ENCODE results near the gene KHK.
"Not testable (repeated sequence)": the region's sequence is repeated elsewhere in the genome, so short reads cannot be mapped to it uniquely, and the experiment has no call there.

The KHK gene

DNA sequence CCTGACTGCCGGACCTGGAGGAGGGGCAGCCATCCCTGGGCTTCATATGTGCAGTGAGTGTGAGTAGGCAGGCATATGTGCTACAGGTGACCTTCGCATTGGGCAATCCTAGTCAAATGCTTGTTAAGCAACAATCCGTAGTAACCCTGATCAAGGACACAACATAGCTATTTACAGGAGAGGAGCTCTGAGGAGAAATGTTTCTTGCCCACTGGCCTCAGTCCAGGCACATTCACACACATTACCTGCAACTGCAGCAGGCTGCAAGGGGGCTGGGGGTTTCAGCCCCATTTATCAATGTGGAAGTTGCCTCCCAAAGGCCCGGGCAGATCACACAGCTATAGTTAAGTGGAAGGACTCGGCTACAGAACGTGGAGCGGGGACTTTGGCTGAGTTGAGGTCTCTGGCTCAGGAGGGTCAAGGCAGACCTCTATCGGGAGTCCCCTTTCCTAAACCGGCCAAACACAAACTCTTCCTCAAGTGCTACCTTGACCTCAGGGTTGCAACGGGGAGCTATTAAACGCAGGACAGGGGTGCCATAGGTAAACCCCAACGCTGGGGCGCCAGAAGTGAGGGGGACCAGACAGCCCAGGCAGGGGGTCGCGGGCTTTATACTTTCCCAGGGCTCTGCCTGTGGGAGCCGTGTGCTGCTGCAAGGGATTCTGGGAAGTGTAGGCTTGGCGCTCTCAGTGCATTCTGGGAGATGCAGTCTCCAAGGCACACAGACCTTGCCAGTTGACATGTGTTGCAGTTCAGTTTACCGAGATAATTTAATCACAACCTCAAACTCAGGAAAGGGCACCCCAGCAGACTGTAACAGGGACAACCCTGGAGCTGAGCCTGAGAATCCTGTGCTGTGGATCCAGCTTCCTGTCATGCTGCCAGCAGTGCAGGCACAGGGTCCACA lies 9.4 kb downstream of the KHK start:
- no peak for DNase-seq (ENCODE audit: low read depth)

DNA sequence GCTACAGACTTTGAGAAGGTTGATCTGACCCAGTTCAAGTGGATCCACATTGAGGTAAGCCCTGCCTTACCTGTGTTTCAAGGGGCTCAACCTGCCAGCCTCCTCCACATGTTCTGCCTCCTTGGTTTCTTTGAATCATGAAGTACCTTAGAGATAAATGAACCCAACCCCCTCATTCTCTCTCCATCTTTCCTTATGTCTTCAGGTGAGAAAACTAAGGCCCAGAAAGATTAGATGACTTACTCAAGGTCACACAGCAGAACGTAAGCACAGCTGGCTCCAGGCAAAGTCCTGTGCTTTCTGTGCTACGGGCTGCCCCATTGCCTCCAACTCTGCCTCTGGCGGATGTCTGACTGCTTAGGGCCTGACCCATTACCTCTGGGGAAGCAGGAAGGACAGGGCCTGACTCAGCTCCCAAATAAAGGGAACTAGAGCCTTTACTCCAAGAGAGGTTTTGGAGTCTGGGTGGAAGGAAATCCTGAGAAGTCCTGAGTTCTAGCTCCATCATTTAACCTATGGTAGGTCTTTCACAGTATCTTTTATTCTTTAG lies 10.3 kb downstream of the KHK start:
- no peak for DNase-seq (ENCODE audit: low read depth)

DNA sequence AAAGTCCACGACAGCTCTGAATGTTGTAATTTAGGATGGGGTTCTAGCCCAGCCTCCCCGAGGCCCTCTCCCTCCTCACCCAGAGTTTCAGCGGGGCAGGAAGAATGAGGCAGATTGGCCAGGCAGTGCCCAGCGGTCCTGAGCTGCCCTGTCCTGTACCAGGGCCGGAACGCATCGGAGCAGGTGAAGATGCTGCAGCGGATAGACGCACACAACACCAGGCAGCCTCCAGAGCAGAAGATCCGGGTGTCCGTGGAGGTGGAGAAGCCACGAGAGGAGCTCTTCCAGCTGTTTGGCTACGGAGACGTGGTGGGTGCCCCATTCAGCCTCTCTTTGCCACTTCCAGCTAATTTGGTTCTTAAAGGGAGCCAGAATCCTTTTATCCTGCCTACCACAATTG lies 10.8 kb downstream of the KHK start:
- no peak for DNase-seq (ENCODE audit: low read depth)

DNA sequence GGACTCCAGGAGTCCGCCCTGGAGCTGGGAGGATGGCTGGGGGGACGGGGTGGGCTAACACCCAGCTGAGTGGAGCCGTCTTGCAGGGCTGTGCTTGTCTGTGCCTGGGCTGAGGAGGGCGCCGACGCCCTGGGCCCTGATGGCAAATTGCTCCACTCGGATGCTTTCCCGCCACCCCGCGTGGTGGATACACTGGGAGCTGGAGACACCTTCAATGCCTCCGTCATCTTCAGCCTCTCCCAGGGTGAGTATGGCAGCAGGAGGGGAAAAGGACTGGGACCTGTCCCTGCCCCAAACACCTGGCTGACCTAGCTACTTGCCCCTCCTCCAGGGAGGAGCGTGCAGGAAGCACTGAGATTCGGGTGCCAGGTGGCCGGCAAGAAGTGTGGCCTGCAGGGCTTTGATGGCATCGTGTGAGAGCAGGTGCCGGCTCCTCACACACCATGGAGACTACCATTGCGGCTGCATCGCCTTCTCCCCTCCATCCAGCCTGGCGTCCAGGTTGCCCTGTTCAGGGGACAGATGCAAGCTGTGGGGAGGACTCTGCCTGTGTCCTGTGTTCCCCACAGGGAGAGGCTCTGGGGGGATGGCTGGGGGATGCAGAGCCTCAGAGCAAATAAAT lies 12.9 kb downstream of the KHK start:
- no peak for DNase-seq (ENCODE audit: low read depth)

DNA sequence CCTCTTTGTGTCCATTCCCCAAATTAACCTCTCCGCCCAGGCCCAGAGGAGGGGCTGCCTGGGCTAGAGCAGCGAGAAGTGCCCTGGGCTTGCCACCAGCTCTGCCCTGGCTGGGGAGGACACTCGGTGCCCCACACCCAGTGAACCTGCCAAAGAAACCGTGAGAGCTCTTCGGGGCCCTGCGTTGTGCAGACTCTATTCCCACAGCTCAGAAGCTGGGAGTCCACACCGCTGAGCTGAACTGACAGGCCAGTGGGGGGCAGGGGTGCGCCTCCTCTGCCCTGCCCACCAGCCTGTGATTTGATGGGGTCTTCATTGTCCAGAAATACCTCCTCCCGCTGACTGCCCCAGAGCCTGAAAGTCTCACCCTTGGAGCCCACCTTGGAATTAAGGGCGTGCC lies 13.5 kb downstream of the KHK start:
- no peak for DNase-seq (ENCODE audit: low read depth)

DNA sequence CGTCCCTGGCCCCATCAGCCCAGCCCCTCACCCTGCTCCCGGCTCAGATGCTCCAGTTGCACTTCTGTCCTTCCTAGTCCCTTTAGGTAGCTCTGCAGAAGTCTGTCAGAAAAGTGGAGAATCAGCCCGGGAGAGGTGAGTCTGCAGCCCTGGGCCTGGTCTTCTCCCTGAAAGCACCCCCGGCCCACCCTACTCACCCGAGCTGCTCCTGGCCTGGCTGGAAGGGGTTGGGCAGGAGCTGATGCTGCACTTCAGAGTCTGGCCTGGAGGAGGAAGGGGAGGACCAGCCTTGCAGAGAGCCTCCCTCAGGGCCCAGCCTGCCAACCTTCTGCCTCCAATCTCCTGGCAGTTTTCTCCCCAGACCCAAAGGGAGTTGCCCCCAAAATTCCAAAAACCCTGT lies 15.8 kb downstream of the KHK start:
- DNase-seq (ENCODE audit: low read depth): no peak

DNA sequence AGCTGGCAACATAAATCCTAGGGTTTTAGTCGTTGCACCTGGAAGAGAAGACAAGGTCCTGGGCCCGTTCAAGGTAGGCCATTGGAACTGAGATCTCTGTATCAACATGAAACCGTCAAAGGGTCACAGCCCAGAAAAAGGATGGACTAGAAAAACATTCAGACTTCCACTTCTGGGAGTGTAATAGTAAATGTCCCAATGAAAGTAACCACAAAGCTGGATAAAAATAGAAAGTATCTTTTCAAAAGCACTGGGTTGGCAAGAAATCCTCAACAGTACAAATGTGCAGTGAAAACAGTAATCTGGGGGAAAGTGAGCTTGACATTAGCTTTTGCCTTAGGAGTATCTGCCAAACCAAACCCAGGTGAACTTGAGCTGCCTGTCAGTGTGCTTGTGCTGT lies 19.4 kb downstream of the KHK start:
- DNase-seq (ENCODE audit: low read depth): no peak

DNA sequence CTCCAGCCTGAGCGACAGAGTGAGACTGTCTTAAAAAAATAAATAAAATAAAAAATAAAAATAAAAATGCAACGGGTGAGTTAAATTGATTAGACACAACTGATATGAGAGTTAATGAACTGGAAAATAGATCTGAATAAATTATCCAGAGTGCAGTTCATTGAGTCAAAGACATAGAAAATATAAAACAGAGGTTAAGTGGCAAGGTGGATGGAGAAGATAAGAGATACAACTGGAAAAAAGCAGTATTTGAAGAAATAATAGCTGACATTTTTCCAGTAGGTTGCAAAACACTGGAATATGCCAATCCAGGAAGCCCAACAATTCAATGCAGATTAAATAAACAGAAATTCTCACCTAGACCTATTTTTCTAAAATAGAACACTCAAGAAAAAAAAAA lies 21.6 kb downstream of the KHK start:
- no peak for DNase-seq (ENCODE audit: low read depth)

DNA sequence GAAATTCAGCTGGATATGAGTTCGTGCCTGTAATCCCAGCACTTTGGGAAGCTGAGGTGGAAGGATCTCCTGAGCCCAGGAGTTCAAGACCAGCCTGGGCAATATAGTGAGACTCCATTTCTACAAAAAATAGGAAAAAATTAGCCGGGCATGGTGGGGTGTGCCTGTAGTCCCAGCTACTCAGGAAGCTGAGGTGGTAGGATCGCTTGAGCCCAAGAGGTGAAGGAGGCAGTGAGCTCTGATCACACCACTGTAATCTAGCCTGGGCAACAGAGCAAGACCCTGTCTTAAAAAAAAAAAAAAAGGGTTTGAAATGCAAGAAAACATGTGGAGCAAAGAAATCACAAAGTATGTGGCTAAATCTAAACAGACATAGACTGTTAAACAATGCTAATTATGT lies 22.5 kb downstream of the KHK start:
- no peak for DNase-seq (ENCODE audit: low read depth)

DNA sequence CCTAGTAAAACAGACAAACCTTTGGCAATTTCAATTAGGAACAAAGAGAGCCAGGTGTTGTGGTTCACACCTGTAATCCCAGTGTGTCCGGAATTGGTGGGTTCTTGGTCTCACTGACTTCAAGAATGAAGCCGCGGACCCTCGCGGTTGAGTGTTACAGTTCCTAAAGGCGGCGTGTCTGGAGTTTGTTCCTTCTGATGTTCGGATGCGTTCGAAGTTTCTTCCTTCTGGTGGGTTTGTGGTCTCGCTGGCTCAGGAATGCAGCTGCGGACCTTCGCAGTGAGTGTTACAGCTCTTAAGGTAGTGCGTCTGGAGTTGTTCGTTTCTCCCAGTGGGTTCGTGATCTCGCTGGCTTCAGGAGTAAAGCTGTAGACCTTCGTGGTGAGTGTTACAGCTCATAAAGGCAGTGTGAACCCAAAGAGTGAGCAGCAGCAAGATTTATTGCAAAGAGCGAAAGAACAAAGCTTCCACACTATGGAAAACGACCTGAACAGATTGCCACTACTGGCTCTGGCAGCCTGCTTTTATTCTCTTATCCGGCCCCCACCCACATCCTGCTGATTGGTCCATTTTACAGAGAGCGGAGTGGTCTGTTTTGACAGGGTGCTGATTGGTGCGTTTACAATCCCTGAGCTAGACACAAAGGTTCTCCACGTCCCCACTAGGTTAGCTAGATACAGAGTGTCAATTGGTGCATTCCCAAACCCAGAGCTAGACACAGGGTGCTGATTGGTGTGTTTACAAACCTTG lies 24.2 kb downstream of the KHK start:
- DNase-seq (ENCODE audit: low read depth): not testable (repeated sequence)

DNA sequence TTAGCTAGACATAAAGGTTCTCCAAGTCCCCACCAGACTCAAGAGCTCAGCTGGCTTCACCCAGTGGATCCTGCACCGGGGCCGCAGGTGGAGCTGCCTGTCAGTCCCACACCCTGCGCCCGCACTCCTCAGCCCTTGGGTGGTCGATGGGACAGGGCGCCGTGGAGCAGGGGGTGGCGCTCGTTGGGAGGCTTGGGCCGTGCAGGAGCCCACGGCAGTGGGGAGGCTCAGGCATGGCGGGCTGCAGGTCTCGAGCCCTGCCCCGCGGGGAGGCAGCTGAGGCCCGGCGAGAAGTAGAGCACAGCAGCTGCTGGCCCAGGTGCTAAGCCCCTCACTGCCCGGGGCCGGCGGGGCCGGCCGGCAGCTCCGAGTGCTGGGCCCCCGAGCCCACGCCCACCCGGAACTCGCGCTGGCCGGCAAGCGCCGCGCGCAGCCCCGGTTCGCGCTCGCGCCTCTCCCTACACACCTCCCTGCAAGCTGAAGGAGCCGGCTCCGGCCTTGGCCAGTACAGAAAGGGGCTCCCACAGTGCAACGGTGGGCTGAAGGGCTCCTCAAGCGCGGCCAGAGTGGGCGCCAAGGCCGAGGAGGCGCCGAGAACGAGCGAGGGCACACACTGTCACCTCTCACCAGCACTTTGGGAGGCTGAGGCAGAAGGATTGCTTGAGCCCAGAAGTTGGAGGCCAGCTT lies 25.0 kb downstream of the KHK start:
- DNase-seq (ENCODE audit: low read depth): not testable (repeated sequence)

DNA sequence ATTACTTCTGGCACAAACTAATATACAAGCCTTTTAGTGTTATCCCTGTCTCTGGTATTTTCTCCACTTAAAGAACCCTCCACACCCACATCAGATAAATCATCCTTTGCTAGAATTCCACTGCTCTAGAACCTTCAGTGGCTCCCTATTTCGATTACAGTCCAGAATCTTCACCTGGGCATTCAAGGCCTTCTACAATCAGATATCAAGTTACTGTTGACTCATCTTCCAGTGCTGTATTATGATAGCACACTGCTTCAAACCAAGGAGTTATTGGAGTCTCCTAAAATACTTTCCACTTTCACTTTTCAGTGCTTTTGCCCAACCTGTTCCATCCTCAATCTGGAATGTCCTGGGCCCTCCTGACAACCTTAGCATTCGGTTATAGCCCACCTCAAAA lies 28.9 kb downstream of the KHK start:
- no peak for DNase-seq (ENCODE audit: low read depth)

DNA sequence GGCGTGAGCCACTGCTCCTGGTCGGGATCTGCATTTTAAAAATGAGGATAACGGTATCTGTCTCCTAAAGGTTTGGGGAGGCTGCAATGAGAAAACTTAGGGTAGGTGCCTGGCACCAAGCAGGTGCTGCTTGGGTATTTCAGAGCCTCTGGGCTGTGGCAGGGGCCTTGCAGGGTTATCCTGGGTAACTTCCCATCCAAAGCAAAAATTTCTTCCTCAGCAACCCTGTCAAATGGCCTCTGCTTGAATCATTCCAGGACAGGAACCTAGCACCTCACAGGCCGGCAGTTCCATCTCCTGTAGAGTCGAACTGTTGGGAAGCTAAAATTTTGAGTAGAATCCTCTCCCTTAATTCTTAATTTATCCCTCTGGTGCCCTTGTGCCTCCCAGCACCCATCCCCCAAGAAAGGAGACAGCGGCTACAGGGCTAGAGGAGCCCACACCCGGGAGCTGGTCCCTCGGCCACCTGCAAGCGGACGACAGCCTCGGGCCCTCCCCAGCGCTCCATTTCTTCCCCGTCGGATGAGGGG lies 31.5 kb downstream of the KHK start:
- no peak for DNase-seq (ENCODE audit: low read depth)

DNA sequence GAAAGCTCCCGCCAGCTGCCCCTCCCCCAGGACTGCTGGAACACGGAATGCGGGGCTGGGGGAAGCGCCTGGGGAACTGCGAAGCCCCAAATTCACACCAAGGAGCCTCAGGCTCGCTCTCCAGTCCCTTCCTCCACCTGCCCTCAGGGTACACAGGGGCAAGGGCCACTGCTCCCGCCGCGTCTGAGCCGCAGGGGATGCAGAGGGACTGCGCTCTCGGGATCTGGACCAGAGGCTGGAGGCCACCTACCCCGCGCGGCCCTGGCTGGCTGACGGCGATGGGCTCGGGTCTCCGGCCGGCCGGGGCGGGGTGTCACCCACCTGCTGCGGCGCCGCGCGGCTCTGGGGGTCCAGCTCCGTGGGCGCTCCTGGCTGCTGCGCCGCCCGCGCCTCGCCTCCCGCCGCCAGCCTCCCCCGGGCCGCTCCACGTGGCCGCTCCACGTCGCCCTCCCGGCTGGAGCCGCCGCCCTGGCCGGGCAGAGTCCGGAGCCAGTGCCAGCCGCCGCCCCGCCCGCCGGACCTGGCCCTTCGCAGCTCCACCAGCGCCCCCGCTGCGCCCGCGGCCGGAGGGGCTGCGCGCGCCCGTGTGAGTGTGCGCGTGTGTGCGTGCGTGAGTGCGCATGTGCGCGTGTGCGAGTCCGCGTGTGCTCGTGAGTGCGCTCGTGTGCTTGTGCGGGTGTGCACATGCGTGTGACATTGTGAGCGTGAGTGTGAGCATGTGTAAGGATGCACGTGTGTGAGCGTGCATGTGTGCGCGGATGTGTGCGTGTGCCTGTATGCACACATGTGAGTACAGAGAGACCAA lies 32.2 kb downstream of the KHK start, which contains the start of gene CGREF1:
TSS of gene CGREF1 (minus strand) at position 604 of the 805 bp plus-strand sequence. CDS start 14,762 bp downstream, outside the sequence.
- DNase-seq (ENCODE audit: low read depth): no peak

DNA sequence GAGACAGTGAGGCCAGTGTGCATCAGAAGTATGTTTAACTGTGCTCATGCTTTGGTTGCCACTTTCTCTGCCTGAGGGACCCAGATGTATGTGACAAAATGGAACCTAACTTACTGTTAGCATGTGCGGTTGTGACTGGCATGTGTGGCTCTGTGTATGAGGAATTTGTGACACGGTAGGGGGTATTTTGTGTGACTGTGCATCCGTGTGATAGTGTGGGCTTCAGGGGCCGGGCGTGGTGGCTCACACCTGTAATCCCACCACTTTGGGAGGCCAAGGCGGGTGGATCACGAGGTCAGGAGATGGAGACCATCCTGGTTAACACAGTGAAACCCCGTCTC lies 32.7 kb downstream of the KHK start:
- not testable (repeated sequence) for DNase-seq (ENCODE audit: low read depth)

DNA sequence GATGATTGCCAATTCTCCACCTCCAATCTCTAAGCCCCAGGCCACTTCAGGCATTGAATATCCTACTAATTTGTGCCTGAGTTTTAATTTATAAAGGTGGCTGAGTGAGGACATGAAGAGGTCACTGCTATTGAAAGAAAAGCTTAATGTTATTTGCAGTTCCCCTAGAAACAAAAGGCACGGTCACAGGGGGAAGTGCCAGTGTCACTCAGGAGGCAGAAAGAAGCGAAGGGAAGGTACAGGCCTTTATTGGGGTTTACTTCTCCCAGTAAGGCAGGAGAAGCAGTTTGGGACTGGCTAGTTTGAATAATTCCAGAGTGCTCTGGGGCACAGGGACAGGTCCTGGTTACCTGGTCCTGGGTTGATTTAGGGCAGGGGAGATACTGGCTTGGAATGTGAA lies 35.3 kb downstream of the KHK start:
- DNase-seq (ENCODE audit: low read depth): no peak

DNA sequence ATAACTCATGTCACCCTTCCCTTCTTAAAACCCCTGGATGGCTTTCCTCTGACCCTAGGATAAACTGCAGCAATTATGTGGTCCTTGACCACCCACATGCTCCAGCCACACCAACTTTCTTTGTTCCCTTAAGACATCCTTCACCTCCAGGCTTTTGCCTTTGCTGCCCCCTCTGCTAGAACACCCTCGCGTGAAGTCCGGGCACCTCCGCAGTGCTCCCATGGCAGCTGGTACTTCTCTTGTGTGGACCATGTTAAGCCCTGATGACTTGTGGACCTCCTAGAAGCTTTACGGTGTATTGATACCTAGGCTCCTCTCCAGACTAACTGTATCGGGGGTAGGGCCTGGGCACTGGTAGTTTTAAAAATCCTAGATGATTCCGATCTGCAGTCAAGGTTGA lies 36.2 kb downstream of the KHK start:
- no peak for DNase-seq (ENCODE audit: low read depth)

DNA sequence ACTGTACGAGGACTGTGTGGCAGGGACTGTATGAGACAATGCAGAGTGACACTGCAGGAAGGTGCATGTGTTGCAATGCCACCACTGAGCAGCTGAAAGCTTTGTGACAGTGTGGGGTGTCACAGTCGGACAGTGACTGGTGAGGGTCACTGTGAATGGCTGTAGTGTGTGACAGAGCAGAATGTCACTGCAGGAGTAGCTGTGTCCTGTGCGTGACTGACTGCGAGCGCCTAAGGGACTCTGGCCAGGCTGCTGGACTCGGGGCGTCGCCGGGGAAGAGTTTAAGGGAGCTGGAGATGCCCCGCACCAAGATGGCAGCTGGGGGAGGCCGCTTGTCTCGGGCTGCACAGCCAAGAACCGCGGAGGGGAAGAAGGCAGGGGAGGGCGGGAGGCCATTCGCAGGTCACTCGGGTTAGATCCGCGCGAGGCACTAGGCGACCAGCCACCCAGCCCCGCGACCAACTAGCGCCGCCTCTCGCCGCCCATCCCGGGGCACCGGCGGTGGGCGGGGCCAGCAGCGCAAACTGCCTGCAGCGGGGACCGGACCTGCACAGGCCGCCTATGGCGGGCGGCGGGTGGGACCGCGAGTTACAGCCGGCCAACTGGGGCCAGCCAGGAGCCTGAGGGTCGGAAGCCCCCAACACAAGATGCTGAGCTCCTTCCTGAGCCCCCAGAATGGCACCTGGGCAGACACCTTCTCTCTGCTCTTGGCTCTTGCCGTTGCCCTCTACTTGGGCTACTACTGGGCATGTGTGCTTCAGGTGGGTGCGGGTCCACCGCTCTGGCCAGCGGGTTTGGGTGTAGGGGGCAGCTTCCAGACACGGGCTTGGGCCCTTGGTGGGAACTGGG lies 37.0 kb downstream of the KHK start, which contains the start of gene ABHD1:
TSS of gene ABHD1 (plus strand) at position 514 of the 849 bp plus-strand sequence. CDS start at position 648, 134 bp downstream.
- DNase-seq (ENCODE audit: low read depth): no peak

DNA sequence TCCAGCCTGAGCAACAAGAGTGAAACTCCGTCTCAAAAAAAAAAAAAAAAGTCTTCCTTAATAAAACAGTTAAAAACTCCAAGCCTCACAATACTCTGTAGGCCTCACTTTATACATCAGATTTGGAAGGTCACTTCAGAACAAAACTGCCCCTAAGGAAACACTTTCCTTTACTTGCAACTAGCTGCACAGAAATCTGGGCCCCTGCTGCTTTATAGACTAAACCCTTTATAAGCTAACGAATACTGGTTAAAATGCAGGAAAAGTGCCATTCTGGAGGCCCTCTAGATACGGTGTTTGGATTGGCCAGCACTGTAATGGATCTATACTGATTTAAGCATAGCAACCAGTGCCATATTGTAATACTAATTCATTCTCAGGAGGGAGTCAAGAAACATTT lies 38.5 kb downstream of the KHK start:
- DNase-seq (ENCODE audit: low read depth): no peak

DNA sequence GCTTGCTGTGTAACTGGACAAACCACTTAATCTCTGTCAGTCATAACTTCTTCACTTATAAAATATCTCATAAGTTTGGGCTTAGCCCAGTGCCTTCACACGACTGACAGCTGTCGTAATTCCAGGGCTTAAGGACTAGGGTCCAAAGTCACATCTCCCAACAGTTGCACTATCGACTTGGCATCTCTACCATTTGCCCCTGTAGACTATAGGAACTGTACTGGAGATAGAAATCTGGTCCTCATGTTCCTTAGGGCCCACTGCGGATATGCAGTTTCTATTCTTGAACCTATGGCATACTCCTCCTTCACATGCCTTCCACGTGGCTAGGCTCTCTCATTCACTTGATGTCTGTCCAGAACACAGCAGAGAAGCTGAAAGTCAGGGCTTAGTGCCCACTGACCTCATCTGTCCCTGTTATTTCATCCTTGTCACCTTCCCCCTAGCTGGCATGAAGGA lies 39.7 kb downstream of the KHK start:
- no peak for DNase-seq (ENCODE audit: low read depth)
